ENCODE data around the gene KRT31.

DNA sequence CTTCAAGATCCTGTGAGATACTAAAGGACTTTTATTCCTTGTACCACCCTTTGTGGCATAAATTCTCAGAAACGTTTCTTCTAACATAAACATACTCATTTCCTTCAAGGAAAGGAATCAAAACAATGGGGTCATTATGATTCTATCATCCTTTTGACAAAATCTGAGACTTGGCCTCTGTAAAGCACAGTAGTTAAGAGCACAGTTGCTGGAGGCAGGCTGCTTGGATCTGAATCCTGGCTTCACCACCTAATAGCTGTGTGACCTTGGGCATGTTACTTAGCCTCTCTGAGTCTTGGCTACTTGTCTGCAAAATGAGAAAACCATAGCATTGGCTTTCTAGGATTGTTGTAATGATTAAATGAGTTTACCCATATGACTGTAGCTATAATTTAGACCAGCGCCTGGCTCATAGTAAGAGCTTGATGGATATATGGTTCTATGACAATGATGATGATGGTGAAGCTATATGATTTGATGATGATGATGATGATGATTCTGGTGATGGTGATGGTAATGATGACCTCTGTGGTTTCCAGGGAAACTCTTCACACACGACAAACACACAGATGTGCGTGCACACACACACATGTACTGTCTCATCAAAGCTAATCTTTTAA, 6.1 kb upstream of the KRT31 start:
- TF ChIP-seq, protein P1, sequence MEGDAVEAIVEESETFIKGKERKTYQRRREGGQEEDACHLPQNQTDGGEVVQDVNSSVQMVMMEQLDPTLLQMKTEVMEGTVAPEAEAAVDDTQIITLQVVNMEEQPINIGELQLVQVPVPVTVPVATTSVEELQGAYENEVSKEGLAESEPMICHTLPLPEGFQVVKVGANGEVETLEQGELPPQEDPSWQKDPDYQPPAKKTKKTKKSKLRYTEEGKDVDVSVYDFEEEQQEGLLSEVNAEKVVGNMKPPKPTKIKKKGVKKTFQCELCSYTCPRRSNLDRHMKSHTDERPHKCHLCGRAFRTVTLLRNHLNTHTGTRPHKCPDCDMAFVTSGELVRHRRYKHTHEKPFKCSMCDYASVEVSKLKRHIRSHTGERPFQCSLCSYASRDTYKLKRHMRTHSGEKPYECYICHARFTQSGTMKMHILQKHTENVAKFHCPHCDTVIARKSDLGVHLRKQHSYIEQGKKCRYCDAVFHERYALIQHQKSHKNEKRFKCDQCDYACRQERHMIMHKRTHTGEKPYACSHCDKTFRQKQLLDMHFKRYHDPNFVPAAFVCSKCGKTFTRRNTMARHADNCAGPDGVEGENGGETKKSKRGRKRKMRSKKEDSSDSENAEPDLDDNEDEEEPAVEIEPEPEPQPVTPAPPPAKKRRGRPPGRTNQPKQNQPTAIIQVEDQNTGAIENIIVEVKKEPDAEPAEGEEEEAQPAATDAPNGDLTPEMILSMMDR (IDR thresholded peaks at IDR 0.05), result no peak
- no peak for TF ChIP-seq EZH2 (IDR thresholded peaks at IDR 0.05; ENCODE audit: borderline replicate concordance, insufficient read depth, low read depth, low read length, poor library complexity, severe bottlenecking)

All from B cell (primary cell).